OCI-LY3 (cell line): ENCODE measurements around the gene ERC2.
A peak's percentile ranks its signal among the peaks of the same experiment; 100 is the strongest.

ENCODE experiments used
- H2AFZ ChIP-seq: fragments of 200-600, 300-600 bp; shearing (Covaris generic); 2 replicates; pipeline ENCODE4 v1.6.0; 2014; ENCODE audit warnings: antibody characterized with exemption, low read depth, low read length
- H3K27ac ChIP-seq: fragments of 200-600, 300-600 bp; sonication (generic); 2 replicates; pipeline ENCODE4 v1.5.1; 2014; ENCODE audit warnings: mild to moderate bottlenecking, low read length, moderate library complexity, mixed read lengths
- H3K27me3 ChIP-seq: fragments of 200-600, 300-600 bp; sonication (generic); 2 replicates; pipeline ENCODE4 v1.6.1; 2014; ENCODE audit warnings: low read depth, low read length, mixed read lengths
- H3K36me3 ChIP-seq: fragments of 200-600, 300-600 bp; sonication (generic); replicated peaks from 2 replicates; pipeline ENCODE3; 2014; ENCODE audit warnings: low read depth, low read length, mixed read lengths
- H3K4me1 ChIP-seq: fragments of 300-600, 200-600 bp; sonication (generic); 2 replicates; pipeline ENCODE4 v1.6.1; 2014; ENCODE audit warnings: low read length, mixed read lengths
- H3K4me2 ChIP-seq: fragments of 200-600, 300-600 bp; sonication (generic); 2 replicates; pipeline ENCODE4 v1.6.1; 2014; ENCODE audit warnings: low read length, mixed read lengths
- H3K4me3 ChIP-seq: fragments of 300-600, 200-600 bp; sonication (generic); 2 replicates; pipeline ENCODE4 v1.5.1; 2014; ENCODE audit warnings: antibody characterized with exemption, mild to moderate bottlenecking, low read length, moderate library complexity
- H3K79me2 ChIP-seq: fragments of 300-600, 200-600 bp; shearing (Covaris generic); 2 replicates; pipeline ENCODE4 v1.6.1; 2014; ENCODE audit warnings: mild to moderate bottlenecking, low read length, mixed read lengths
- H3K9ac ChIP-seq: fragments of 300-600, 200-600 bp; shearing (Covaris generic); 2 replicates; pipeline ENCODE4 v1.6.0; 2014; ENCODE audit warnings: mild to moderate bottlenecking, low read length, moderate library complexity
- H3K9me3 ChIP-seq: fragments of 200-600, 300-600 bp; shearing (Covaris generic); 2 replicates; pipeline ENCODE4 v1.6.1; 2014; ENCODE audit warnings: low read length, mixed read lengths; ENCODE audit not compliant: insufficient read depth
- H4K20me1 ChIP-seq: fragments of 200-600, 300-600 bp; sonication (generic); 2 replicates; pipeline ENCODE4 v1.6.1; 2016; ENCODE audit warnings: low read length, mixed read lengths; ENCODE audit not compliant: insufficient read depth
- CTCF ChIP-seq: fragments of 200-600, 300-600 bp; sonication (generic); IDR thresholded peaks from 2 replicates; pipeline ENCODE4 v1.5.1; 2014; ENCODE audit warnings: antibody characterized with exemption, low read length, low read depth
- EZH2phosphoT487 ChIP-seq: fragments of 200-600 bp; shearing (Covaris generic); IDR thresholded peaks from 2 replicates; pipeline ENCODE4 v1.6.1; 2018; ENCODE audit warnings: antibody characterized with exemption, mixed run types, low read depth

ERC2 gene

GRCh38 chr3:55818485-55818884, 649.8 kb downstream of the ERC2 start:
- no peaks in the 10 kb centered on the region for H3K36me3 ChIP-seq
- H3K9me3 ChIP-seq: no peaks in the 10 kb centered on the region
- no peaks in the 10 kb centered on the region for H4K20me1 ChIP-seq
- H3K4me2 ChIP-seq: no peak overlapping the region
- no peak overlapping the region for H3K4me3 ChIP-seq
- no peaks in the 10 kb centered on the region for H3K79me2 ChIP-seq
- H3K9ac ChIP-seq: no peak overlapping the region
- no peak overlapping the region for H2AFZ ChIP-seq
- H3K27ac ChIP-seq: no peak overlapping the region
- H3K27me3 ChIP-seq: peaks cover 24% of the 10 kb centered on the region
- TF ChIP-seq EZH2phosphoT487 (no peak), CTCF (peak; percentile 60)
- H3K4me1 ChIP-seq: peaks cover 16% of the 10 kb centered on the region

- Histone ChIP-seq H3K9me3 (no peaks in the 10 kb centered on the region), H3K4me1 (peaks cover 16% of the 10 kb centered on the region), H2AFZ (no peak overlapping the region), H3K36me3 (no peaks in the 10 kb centered on the region), H3K79me2 (no peaks in the 10 kb centered on the region), H3K4me3 (no peak overlapping the region), H3K27ac (no peak overlapping the region), H3K9ac (no peak overlapping the region), H4K20me1 (no peaks in the 10 kb centered on the region), H3K27me3 (peaks cover 24% of the 10 kb centered on the region), H3K4me2 (no peak overlapping the region)
- TF ChIP-seq CTCF: peak; percentile 18; the same call in 1 of the 2 replicates
- TF ChIP-seq EZH2phosphoT487: no peak
These were observed 651.3 kb downstream of the ERC2 start for GRCh38 chr3:55816794-55817576.

- H3K27ac ChIP-seq: peak overlapping the region; percentile 13; the same call in 1 of the 2 replicates
- peaks cover 12% of the 10 kb centered on the region for H3K27me3 ChIP-seq
- H3K4me1 ChIP-seq: peaks cover 16% of the 10 kb centered on the region
- no peaks in the 10 kb centered on the region for H3K9me3 ChIP-seq
- no peaks in the 10 kb centered on the region for H3K79me2 ChIP-seq
- peak overlapping the region; percentile 59 for H3K4me3 ChIP-seq
- H2AFZ ChIP-seq: peak overlapping the region; percentile 73
- H3K9ac ChIP-seq: peak overlapping the region; percentile 4; the same call in 1 of the 2 replicates
- H3K36me3 ChIP-seq: no peaks in the 10 kb centered on the region
- TF ChIP-seq EZH2phosphoT487 (no peak), CTCF (no peak)
- H4K20me1 ChIP-seq: no peaks in the 10 kb centered on the region
- H3K4me2 ChIP-seq: peak overlapping the region; percentile 67
These were observed 653.0 kb downstream of the ERC2 start for GRCh38 chr3:55815262-55815661.

- TF ChIP-seq CTCF: no peak
These were observed 654.8 kb downstream of the ERC2 start for GRCh38 chr3:55813268-55814097.

More at GRCh38 chr3:55813268-55814097, 654.8 kb downstream of the ERC2 start:
- H3K36me3 ChIP-seq: no peaks in the 10 kb centered on the region
- H3K4me3 ChIP-seq: no peak overlapping the region
- no peak overlapping the region for H2AFZ ChIP-seq
- H3K9ac ChIP-seq: no peak overlapping the region
- no peaks in the 10 kb centered on the region for H3K9me3 ChIP-seq
- H3K27me3 ChIP-seq: peaks cover 3% of the 10 kb centered on the region; the same call in 1 of the 2 replicates
- no peak overlapping the region for H3K4me2 ChIP-seq
- no peak overlapping the region for H3K27ac ChIP-seq
- H3K79me2 ChIP-seq: no peaks in the 10 kb centered on the region
- H4K20me1 ChIP-seq: no peaks in the 10 kb centered on the region
- peaks cover 16% of the 10 kb centered on the region for H3K4me1 ChIP-seq
